ENCODE data around the gene GLIPR1.
A peak's percentile ranks its signal among the peaks of the same experiment; 100 is the strongest.
"Not testable (repeated sequence)": the region's sequence is repeated elsewhere in the genome, so short reads cannot be mapped to it uniquely, and the experiment has no call there.

The GLIPR1 gene

GRCh38 chr12:75480469-75480949, at the start of gene GLIPR1:
Gene GLIPR1 (plus strand): TSS chr12:75480755. CDS start chr12:75480881, 126 bp downstream.
- DNase-seq, result no peak

- DNase-seq, result no peak
Observed at GRCh38 chr12:75432924-75433323, 47.6 kb upstream of the GLIPR1 start.

- DNase-seq, result peak; percentile 2
Observed at GRCh38 chr12:75437564-75437963, 43.0 kb upstream of the GLIPR1 start.

- DNase-seq, result no peak
Observed at GRCh38 chr12:75438059-75438754, 42.3 kb upstream of the GLIPR1 start.

- DNase-seq, result no peak
Observed at GRCh38 chr12:75439048-75439447, 41.5 kb upstream of the GLIPR1 start.

- DNase-seq, result no peak
Observed at GRCh38 chr12:75439930-75440329, 40.6 kb upstream of the GLIPR1 start.

GRCh38 chr12:75441687-75442449, 38.7 kb upstream of the GLIPR1 start:
- not testable (repeated sequence) for DNase-seq

GRCh38 chr12:75442454-75442853, 38.1 kb upstream of the GLIPR1 start:
- DNase-seq, result not testable (repeated sequence)

- DNase-seq, result no peak
Observed at GRCh38 chr12:75443709-75444108, 36.8 kb upstream of the GLIPR1 start.

- no peak for DNase-seq
Observed at GRCh38 chr12:75444429-75445136, 36.0 kb upstream of the GLIPR1 start.

- not testable (repeated sequence) for DNase-seq
Observed at GRCh38 chr12:75445137-75445507, 35.4 kb upstream of the GLIPR1 start.

GRCh38 chr12:75446857-75447256, 33.7 kb upstream of the GLIPR1 start:
- DNase-seq, result no peak

GRCh38 chr12:75447691-75448393, 32.7 kb upstream of the GLIPR1 start:
- no peak for DNase-seq

- no peak for DNase-seq
Observed at GRCh38 chr12:75452675-75453330, 27.8 kb upstream of the GLIPR1 start.

- no peak for DNase-seq
Observed at GRCh38 chr12:75455839-75456238, 24.7 kb upstream of the GLIPR1 start.

GRCh38 chr12:75457191-75457590, 23.4 kb upstream of the GLIPR1 start:
- DNase-seq, result no peak

GRCh38 chr12:75457866-75458265, 22.7 kb upstream of the GLIPR1 start:
- not testable (repeated sequence) for DNase-seq

- DNase-seq, result no peak
Observed at GRCh38 chr12:75459755-75460154, 20.8 kb upstream of the GLIPR1 start.

GRCh38 chr12:75460204-75460603, 20.4 kb upstream of the GLIPR1 start:
- no peak for DNase-seq

- no peak for DNase-seq
Observed at GRCh38 chr12:75471902-75472890, 8.4 kb upstream of the GLIPR1 start.

GRCh38 chr12:75474116-75474515, 6.4 kb upstream of the GLIPR1 start:
- no peak for DNase-seq

Data from NCI-H82 (cell line).